Measurements from ENCODE around the gene ANAPC2. TPM values are rescaled to one million over a fixed set of nuclear protein-coding genes. Genes with fewer than 3 reads are reported as not detected.

ANAPC2 gene
- total RNA-seq, 1 donor from 2014 or later: 38.2 TPM

DNA sequence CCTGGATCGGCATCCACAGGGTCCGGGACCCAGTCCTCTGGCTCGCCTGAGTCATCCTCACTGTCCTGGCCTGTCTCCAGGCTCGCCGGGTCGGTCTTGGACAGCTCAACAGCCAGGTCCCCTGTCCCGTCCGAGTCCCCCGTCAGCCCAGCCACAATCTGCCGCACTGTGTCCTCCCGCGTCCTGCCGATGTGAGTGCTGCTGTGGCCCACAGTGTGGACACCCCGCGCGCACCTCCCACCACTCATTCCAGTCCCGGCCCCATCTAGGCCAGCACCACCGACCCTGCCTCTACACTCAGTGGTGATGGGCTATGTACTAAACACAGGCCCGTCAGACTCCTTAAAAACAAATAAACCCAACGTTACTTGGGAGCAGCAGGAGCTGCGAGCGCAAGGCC is 6.7 kb downstream of the ANAPC2 start:
- no peak for DNase-seq
- no peak for ATAC-seq
- intact Hi-C loops (cut with micrococcal nuclease): no loop called here

- ATAC-seq (no peak), DNase-seq (no peak)
- intact Hi-C loops (cut with micrococcal nuclease): no loop called here
These were observed 7.9 kb downstream of the ANAPC2 start for GRCh38 chr9:137180491-137180890.

GRCh38 chr9:137179761-137180160 is 8.6 kb downstream of the ANAPC2 start:
- no peak for DNase-seq
- no peak for ATAC-seq
- intact Hi-C loops (cut with micrococcal nuclease): no loop called here

DNA sequence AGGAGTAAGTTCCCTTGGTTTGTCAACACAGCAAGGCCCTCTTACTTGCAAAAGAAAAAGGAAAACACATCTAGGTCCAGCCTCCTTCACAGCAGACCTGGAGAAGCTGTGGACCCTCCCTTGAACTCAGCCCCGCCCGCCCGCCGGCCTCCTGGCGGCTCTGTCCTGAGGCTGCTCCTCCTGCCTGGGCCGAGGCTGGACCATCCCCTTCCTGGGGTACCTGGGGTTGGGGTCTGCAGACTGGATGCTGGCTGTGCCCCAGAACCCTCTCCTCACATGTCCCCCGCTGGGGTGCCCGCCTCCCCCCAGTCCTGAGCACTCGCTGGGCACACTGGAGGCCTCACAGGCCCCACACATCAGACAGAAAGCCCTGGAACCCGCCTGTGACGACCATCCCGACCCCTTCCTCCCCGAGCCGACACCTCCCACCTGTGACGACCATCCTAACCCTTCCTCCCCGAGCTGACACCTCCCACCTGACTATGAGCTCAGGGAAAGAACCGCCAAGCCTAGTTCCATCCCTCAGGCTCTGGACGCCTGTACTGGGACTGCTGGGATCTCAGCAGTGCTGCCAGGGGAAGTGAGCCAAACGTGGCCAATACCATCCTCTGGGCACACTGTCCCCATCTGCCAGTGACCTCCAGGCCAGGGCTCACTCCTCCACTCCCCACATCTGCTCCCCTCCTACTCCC is 9.3 kb downstream of the ANAPC2 start:
- DNase-seq (no peak), ATAC-seq (no peak)
- intact Hi-C loops (cut with micrococcal nuclease): no loop called here

DNA sequence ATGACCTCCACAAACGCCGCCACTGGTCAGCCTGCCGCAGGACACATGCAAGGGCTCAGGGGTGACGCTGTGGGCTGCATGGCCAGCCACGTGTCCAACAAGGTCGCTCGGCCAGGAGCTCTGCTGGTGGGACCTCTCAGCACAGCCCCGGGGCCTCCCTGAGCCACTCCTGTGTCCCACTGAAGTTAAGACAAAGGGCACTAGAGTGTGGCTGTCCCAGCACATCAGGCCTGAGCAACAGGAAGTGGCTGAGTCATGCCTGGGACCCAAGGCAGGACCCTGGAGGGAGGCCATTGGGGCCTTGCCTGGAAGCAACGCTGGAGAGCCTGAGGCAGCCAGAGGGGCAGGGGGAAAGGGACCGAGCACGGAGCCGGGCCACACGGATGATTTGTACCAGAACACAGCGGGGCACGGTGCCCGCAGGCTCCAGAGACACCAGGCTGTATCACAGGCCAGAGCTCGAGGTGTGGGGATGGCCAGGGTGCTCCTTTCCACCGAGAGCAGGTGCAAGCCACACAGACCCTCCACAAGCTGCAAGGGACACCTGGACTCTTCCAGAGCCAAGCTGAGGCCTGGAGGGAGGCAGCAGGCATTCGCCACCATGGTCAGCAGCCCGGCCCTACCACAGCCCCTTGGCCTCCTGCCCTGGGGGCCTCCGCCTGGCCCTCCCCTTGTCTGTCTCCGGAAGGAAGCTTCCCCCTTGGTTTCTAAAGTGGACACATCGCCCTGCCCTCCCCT is 10.0 kb downstream of the ANAPC2 start:
- intact Hi-C loops (cut with micrococcal nuclease): no loop called here
- no peak for ATAC-seq
- no peak for DNase-seq

- intact Hi-C loops (cut with micrococcal nuclease): no loop called here
- no peak for DNase-seq
- peak; percentile 39 for ATAC-seq
These were observed 11.8 kb downstream of the ANAPC2 start for GRCh38 chr9:137176302-137177182.

GRCh38 chr9:137175345-137175961 is 12.9 kb downstream of the ANAPC2 start:
- intact Hi-C loops (cut with micrococcal nuclease): no loop called here
- DNase-seq: no peak
- ATAC-seq: peak; percentile 16

DNA sequence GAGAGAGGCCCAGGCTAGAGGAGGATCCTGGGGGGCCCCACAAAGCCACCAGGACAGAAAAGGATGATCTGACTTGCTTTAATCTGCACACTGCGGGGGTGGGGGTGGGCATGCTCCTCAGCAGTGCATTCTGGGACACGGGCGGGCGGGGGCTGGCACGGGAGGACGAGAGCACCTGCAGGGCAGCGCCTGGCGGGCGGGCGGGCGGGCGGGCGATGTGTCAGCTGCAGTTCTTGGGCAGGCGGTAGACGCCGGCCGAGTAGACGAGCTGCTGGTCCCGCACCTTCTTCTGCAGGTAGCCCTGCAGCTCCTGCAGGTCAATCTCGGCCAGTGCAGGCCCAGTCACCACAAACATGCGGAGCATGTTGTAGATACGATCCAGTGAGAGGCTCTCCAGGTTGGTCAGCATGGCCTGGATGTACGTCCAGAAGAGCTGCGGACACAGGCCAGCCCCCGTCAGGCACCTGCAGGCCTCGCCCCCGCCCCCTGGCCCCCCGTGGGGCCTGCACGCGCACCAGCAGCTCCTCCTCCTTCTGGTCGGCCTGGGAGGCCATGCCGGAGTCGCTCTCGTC is 13.6 kb downstream of the ANAPC2 start:
- intact Hi-C loops (cut with micrococcal nuclease): no loop called here
- ATAC-seq (no peak), DNase-seq (no peak)

- ATAC-seq (no peak), DNase-seq (no peak)
- intact Hi-C loops (cut with micrococcal nuclease): no loop called here
These were observed 14.3 kb downstream of the ANAPC2 start for GRCh38 chr9:137173796-137174664.

DNA sequence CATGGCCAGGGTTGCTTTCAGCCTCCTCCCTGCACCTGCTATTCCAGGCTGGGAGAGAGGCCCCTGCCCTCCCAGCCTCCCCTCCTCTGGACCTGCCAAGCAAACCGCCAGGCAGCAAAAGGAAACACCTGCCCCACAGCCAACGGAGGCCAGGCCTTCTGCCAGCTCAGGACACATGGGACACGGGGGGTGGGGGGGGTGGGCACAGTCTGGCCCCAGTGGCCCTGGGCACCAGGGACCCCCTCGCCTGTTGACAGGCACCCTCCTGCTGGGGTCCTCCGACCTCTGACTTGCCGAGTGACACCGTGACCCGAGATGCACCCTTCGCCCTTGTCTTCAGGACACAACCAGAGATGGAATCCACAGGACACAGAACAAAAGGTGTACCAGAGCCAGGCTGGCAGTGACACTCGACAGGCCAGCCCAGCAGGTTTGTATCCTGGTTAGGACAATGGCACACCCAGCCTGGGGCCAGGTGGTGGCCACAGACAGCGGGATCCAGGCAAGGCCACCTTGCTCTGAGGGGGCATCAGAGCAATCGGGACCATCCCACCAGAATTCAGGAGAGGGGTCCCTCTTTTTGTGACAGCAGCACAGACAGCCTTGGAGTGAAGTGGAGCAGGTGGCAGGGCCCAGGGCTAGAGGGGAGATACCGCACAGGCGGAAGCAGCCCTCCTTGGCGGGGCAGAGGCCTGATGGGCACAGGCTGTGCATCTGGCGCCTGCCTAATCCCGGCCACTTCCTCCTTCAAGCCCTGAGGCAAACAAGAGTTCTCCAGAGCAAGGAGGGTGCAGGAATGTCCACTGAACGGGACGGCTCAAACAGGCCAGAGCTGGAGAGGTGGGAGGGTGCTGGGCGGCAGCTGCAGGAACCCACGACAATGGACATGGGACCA is 15.2 kb downstream of the ANAPC2 start:
- DNase-seq (no peak), ATAC-seq (no peak)
- intact Hi-C loops (cut with micrococcal nuclease): no loop called here

- no peak for DNase-seq
- intact Hi-C loops (cut with micrococcal nuclease): no loop called here
- ATAC-seq: no peak
These were observed 17.0 kb downstream of the ANAPC2 start for GRCh38 chr9:137171149-137171900.

GRCh38 chr9:137170486-137171148 is 17.7 kb downstream of the ANAPC2 start:
- ATAC-seq: no peak
- DNase-seq: no peak
- intact Hi-C loops (cut with micrococcal nuclease): no loop called here

- intact Hi-C loops (cut with micrococcal nuclease): no loop called here
- DNase-seq: no peak
- no peak for ATAC-seq
These were observed 18.4 kb downstream of the ANAPC2 start, which contains the start of gene LRRC26 for GRCh38 chr9:137169896-137170358. TSS of gene LRRC26 (minus strand) at chr9:137170051. CDS start at chr9:137169943, 108 bp downstream.

DNA sequence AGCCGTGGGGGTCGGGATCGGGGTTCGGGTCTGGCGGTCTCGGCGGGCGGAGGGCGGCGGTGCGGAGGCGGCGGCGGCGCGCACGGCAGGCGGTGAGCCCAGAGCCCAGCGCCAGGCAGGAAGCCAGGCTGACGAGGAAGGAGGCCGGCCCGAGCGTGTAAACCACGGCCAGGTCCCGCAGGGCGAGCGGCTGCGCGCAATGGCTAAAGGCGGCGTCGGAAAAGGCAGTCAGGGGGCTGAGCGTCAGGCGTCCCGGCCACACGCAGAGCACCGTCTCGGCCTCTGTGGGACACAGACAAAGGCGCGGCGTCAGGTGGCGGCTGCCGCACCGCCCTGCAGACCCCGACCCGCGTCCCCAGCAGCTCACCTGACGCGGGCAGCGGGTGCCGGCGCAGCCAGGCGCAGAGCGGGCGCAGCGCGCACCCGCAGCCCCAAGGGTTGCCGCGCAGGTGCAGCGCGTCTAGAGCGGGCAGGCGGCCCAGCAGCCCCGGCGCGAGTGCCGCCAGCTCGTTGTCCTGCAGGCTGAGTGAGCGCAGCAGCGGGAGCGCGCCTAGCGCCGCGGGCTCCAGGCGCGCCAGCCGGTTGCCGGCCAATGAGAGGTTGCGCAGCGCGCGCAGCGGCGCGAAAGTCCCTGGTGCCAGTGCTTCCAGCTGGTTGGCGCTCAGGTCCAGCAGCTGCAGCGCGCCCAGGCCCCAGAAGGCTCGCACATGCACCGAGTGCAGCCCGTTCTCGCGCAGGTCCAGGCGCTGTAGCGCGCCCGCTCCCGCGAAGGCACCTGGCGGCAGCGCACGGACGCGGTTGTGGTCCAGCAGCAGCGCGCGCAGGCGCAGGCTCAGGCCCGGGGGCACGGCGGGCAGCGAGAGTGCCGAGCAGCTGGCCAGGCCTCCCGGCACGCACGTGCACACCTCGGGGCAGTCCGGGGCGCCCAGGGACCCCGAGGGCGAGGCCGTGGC is 19.2 kb downstream of the ANAPC2 start:
- DNase-seq (peak; percentile 62), ATAC-seq (peak; percentile 65)
- intact Hi-C loops (cut with micrococcal nuclease): no loop called here

GRCh38 chr9:137168573-137168903 is 19.8 kb downstream of the ANAPC2 start:
- DNase-seq: no peak
- intact Hi-C loops (cut with micrococcal nuclease): no loop called here
- peak; percentile 7 for ATAC-seq

All from left ventricle myocardium superior (tissue), 1 donor.